Neural crest cell (in vitro differentiated cells): ENCODE measurements around the gene GRIP1. TPM values are rescaled to one million over a fixed set of nuclear protein-coding genes. Genes with fewer than 3 reads are reported as not detected.

Source experiments
- DNase-seq: peaks from one replicate; pipeline ENCODE4 v3.0.0; 2021; ENCODE audit warnings: low read depth, mixed read lengths, low spot score
- H3K27ac Mint-ChIP-seq: one replicate; pipeline ENCODE4 v1.8.0; 2021; ENCODE audit warnings: mild to moderate bottlenecking, mixed read lengths; ENCODE audit not compliant: unreplicated experiment
- H3K27me3 Mint-ChIP-seq: 2 replicates; pipeline ENCODE4 v1.8.0; 2021; ENCODE audit warnings: low read depth, mild to moderate bottlenecking, mixed read lengths
- H3K36me3 Mint-ChIP-seq: 2 replicates; pipeline ENCODE4 v1.8.0; 2021; ENCODE audit warnings: low read depth, mild to moderate bottlenecking, mixed read lengths
- H3K4me1 Mint-ChIP-seq: 2 replicates; pipeline ENCODE4 v1.8.0; 2021; ENCODE audit warnings: mixed read lengths
- H3K4me3 Mint-ChIP-seq: one replicate; pipeline ENCODE4 v1.8.0; 2021; ENCODE audit warnings: mild to moderate bottlenecking, mixed read lengths
- H3K9me3 Mint-ChIP-seq: 2 replicates; pipeline ENCODE4 v1.8.0; 2021; ENCODE audit warnings: mixed read lengths
- CTCF ChIP-seq: fragments of 200-600 bp; sonication (generic); conservative IDR thresholded peaks from 2 replicates; pipeline ENCODE4 v1.5.0; 2021; ENCODE audit warnings: antibody characterized with exemption, mild to moderate bottlenecking
- total RNA-seq: library from RNA; stranded (reverse); gene quantifications from 2 replicates; pipeline ENCODE4 v1.2.1, GENCODE V29; 2021

GRIP1 gene
- total RNA-seq, 1 donor from 2014 or later = 40.3 TPM

GRCh38 chr12:66541426-66541825, 137.4 kb downstream of the GRIP1 start:
- no peaks in the 10 kb centered on the region for H3K4me1 Mint-ChIP-seq
- H3K4me3 Mint-ChIP-seq = no peak overlapping the region
- no peaks in the 10 kb centered on the region for H3K27me3 Mint-ChIP-seq
- no peaks in the 10 kb centered on the region for H3K9me3 Mint-ChIP-seq
- no peak overlapping the region for H3K27ac Mint-ChIP-seq
- TF ChIP-seq CTCF = no peak
- no peaks in the 10 kb centered on the region for H3K36me3 Mint-ChIP-seq
- no peak for DNase-seq

GRCh38 chr12:66539431-66539830, 139.4 kb downstream of the GRIP1 start:
- Mint-ChIP-seq H3K4me1 (no peaks in the 10 kb centered on the region), H3K4me3 (no peak overlapping the region), H3K36me3 (no peaks in the 10 kb centered on the region), H3K27ac (no peak overlapping the region), H3K27me3 (no peaks in the 10 kb centered on the region), H3K9me3 (no peaks in the 10 kb centered on the region)
- no peak for DNase-seq
- no peak for TF ChIP-seq CTCF

GRCh38 chr12:66538970-66539369, 139.9 kb downstream of the GRIP1 start:
- H3K4me3 Mint-ChIP-seq = no peak overlapping the region
- H3K9me3 Mint-ChIP-seq = no peaks in the 10 kb centered on the region
- no peaks in the 10 kb centered on the region for H3K4me1 Mint-ChIP-seq
- TF ChIP-seq CTCF = no peak
- DNase-seq = no peak
- H3K36me3 Mint-ChIP-seq = no peaks in the 10 kb centered on the region
- no peaks in the 10 kb centered on the region for H3K27me3 Mint-ChIP-seq
- no peak overlapping the region for H3K27ac Mint-ChIP-seq

GRCh38 chr12:66537876-66538275, 141.0 kb downstream of the GRIP1 start:
- Mint-ChIP-seq H3K4me1 (no peaks in the 10 kb centered on the region), H3K36me3 (no peaks in the 10 kb centered on the region), H3K4me3 (no peak overlapping the region), H3K9me3 (no peaks in the 10 kb centered on the region), H3K27ac (no peak overlapping the region), H3K27me3 (no peaks in the 10 kb centered on the region)
- no peak for TF ChIP-seq CTCF
- no peak for DNase-seq

- Mint-ChIP-seq H3K27me3 (no peaks in the 10 kb centered on the region), H3K4me1 (no peaks in the 10 kb centered on the region), H3K36me3 (peaks cover 5% of the 10 kb centered on the region), H3K9me3 (peaks cover under 1% of the 10 kb centered on the region), H3K4me3 (no peak overlapping the region), H3K27ac (no peak overlapping the region)
- DNase-seq = no peak
- TF ChIP-seq CTCF = no peak
These were observed 145.1 kb downstream of the GRIP1 start for GRCh38 chr12:66533767-66534166.

GRCh38 chr12:66531766-66532165, 147.1 kb downstream of the GRIP1 start:
- Mint-ChIP-seq H3K9me3 (peaks cover 3% of the 10 kb centered on the region), H3K27ac (no peak overlapping the region), H3K4me1 (no peaks in the 10 kb centered on the region), H3K4me3 (no peak overlapping the region), H3K27me3 (no peaks in the 10 kb centered on the region), H3K36me3 (peaks cover 10% of the 10 kb centered on the region)
- TF ChIP-seq CTCF = no peak
- DNase-seq = no peak
